GM21786 (cell line): ENCODE data around the gene HIF3A.
"Not testable (repeated sequence)": the region's sequence is repeated elsewhere in the genome, so short reads cannot be mapped to it uniquely, and the experiment has no call there.

Experiments used
- ATAC-seq: cut with Tn5 transposase; IDR thresholded peaks from one replicate; pipeline ENCODE4 v1.9.1; 2021; ENCODE audit not compliant: unreplicated experiment

HIF3A gene

GRCh38 chr19:46296722-46297461 is at the start of gene HIF3A:
TSS of gene HIF3A (plus strand) at chr19:46297042. CDS start at chr19:46297077, 35 bp downstream.
- ATAC-seq: no peak

- ATAC-seq: no peak
These were observed 46.6 kb upstream of the HIF3A start for GRCh38 chr19:46250076-46250735.

GRCh38 chr19:46251416-46251815 is 45.4 kb upstream of the HIF3A start:
- ATAC-seq: no peak

GRCh38 chr19:46254776-46255175 is 42.1 kb upstream of the HIF3A start:
- ATAC-seq: no peak

- no peak for ATAC-seq
These were observed 40.0 kb upstream of the HIF3A start for GRCh38 chr19:46256855-46257254.

- ATAC-seq: not testable (repeated sequence)
These were observed 35.3 kb upstream of the HIF3A start for GRCh38 chr19:46261501-46261900.

GRCh38 chr19:46262684-46263296 is 34.1 kb upstream of the HIF3A start:
- ATAC-seq: not testable (repeated sequence)

- not testable (repeated sequence) for ATAC-seq
These were observed 32.0 kb upstream of the HIF3A start for GRCh38 chr19:46264801-46265200.

- ATAC-seq: no peak
These were observed 31.5 kb upstream of the HIF3A start for GRCh38 chr19:46265217-46265828.

- ATAC-seq: no peak
These were observed 27.7 kb upstream of the HIF3A start for GRCh38 chr19:46269101-46269500.

- ATAC-seq: no peak
These were observed 26.2 kb upstream of the HIF3A start for GRCh38 chr19:46270521-46271256.

GRCh38 chr19:46271481-46272197 is 25.2 kb upstream of the HIF3A start:
- no peak for ATAC-seq

GRCh38 chr19:46273931-46274330 is 22.9 kb upstream of the HIF3A start:
- ATAC-seq: not testable (repeated sequence)

- ATAC-seq: no peak
These were observed 17.7 kb upstream of the HIF3A start for GRCh38 chr19:46279177-46279576.

GRCh38 chr19:46283771-46284170 is 13.1 kb upstream of the HIF3A start:
- ATAC-seq: no peak

GRCh38 chr19:46284635-46285034 is 12.2 kb upstream of the HIF3A start:
- no peak for ATAC-seq

GRCh38 chr19:46287585-46287984 is 9.3 kb upstream of the HIF3A start:
- ATAC-seq: no peak

- ATAC-seq: no peak
These were observed 7.8 kb upstream of the HIF3A start for GRCh38 chr19:46288896-46289588.

GRCh38 chr19:46289724-46290619 is 6.9 kb upstream of the HIF3A start:
- ATAC-seq: no peak
